HepG2 (cell line): Measurements from ENCODE around the gene NPBWR2. TPM values are rescaled to one million over a fixed set of nuclear protein-coding genes. Genes with fewer than 3 reads are reported as not detected.

Experiments used
- ARNT ChIP-seq: fragments of 450-650 bp; IDR thresholded peaks from 2 replicates; pipeline ENCODE4 v1.6.1; 2017
- GABPB1 ChIP-seq: IDR thresholded peaks from 2 replicates; pipeline ENCODE4 v1.6.1; 2016; ENCODE audit warnings: mild to moderate bottlenecking, missing genetic modification reagents, moderate library complexity, missing compliant biosample characterization
- HINFP ChIP-seq: sonication (generic); formaldehyde crosslinking; IDR thresholded peaks from 2 replicates; pipeline ENCODE4 v1.4.0; 2020; ENCODE audit warnings: low read depth, mild to moderate bottlenecking, missing genetic modification reagents
- HMG20A ChIP-seq: IDR thresholded peaks from 2 replicates; pipeline ENCODE4 v1.6.1; 2016; ENCODE audit warnings: borderline replicate concordance
- SNAPC5 ChIP-seq: sonication (generic); formaldehyde crosslinking; IDR thresholded peaks from 2 replicates; pipeline ENCODE4 v1.8.1; 2023; ENCODE audit warnings: mild to moderate bottlenecking, missing genetic modification reagents, borderline replicate concordance
- U2AF2 ChIP-seq: fragments of 200-400 bp; formaldehyde crosslinking; IDR thresholded peaks from 2 replicates; pipeline ENCODE4 v1.6.1; 2017; ENCODE audit warnings: low read depth, mild to moderate bottlenecking, low read length
- ZNF205 ChIP-seq: IDR thresholded peaks from 2 replicates; pipeline ENCODE4 v1.6.1; 2018; ENCODE audit warnings: missing biosample characterization, missing genetic modification reagents
- ZNF251 ChIP-seq: sonication (generic); formaldehyde crosslinking; IDR thresholded peaks from 2 replicates; pipeline ENCODE4 v1.9.0; 2021; ENCODE audit warnings: mild to moderate bottlenecking, missing genetic modification reagents
- polyA plus RNA-seq, 8 experiments: library from polyadenylated mRNA; depleted of rRNA in 3 of 8; stranded (reverse) in 7 of 8; unstranded in 1 of 8; fragments of >200 nt; fragmentation: Illumina TruSeq in 4 of 8; extraction: Trizol in 4 of 8; gene quantifications; 2 replicates each; pipeline versions ENCODE4 v1.2.1 to v1.2.3, GENCODE V29; 2011 to 2016; ENCODE audit warnings: low read depth in 4 of 8, missing spikeins in 1 of 8, mixed read lengths in 1 of 8; ENCODE audit not compliant: insufficient read depth in 1 of 8
- total RNA-seq, 5 experiments: library from RNA; depleted of rRNA; stranded (reverse); fragments of >200 nt; fragmentation: Illumina TruSeq; extraction: Trizol; gene quantifications; 2 replicates each; pipeline ENCODE4 v1.2.3, GENCODE V29; 2016; ENCODE audit warnings: low read depth in 1 of 5
- TF ChIP-seq, protein P1 (sequence below), 2 experiments: fragments of 450-650 bp in 1 of 2; sonication (generic) in 1 of 2; formaldehyde crosslinking in 1 of 2; IDR thresholded peaks; 2 replicates each; pipeline versions ENCODE4 v1.6.1 to v1.8.0; 2016 to 2022; ENCODE audit warnings: antibody characterized with exemption in 1 of 2, mild to moderate bottlenecking in 1 of 2, missing genetic modification reagents in 1 of 2
- TF ChIP-seq, protein P2 (sequence below), 2 experiments: IDR thresholded peaks; 2 replicates each; pipeline ENCODE4 v1.6.1; 2011 to 2012; ENCODE audit warnings: low read length in 2 of 2, borderline replicate concordance in 1 of 2, low read depth in 1 of 2, mild to moderate bottlenecking in 1 of 2, moderate library complexity in 1 of 2
- TF ChIP-seq, protein P3 (sequence below): sonication (generic); formaldehyde crosslinking; IDR thresholded peaks from 2 replicates; pipeline ENCODE4 v1.8.0; 2022; ENCODE audit warnings: missing genetic modification reagents, low read depth, mild to moderate bottlenecking, borderline replicate concordance

Gene NPBWR2
- total and polyA plus RNA-seq, 2 of the 13 experiments (the other 11 are each of a cell fraction or from before 2014, with no cell fraction given), result not detected

GRCh38 chr20:64080013-64080812 lies 27.2 kb downstream of the NPBWR2 start, which contains the start of gene OPRL1 (continued):
- TF ChIP-seq, protein P1, sequence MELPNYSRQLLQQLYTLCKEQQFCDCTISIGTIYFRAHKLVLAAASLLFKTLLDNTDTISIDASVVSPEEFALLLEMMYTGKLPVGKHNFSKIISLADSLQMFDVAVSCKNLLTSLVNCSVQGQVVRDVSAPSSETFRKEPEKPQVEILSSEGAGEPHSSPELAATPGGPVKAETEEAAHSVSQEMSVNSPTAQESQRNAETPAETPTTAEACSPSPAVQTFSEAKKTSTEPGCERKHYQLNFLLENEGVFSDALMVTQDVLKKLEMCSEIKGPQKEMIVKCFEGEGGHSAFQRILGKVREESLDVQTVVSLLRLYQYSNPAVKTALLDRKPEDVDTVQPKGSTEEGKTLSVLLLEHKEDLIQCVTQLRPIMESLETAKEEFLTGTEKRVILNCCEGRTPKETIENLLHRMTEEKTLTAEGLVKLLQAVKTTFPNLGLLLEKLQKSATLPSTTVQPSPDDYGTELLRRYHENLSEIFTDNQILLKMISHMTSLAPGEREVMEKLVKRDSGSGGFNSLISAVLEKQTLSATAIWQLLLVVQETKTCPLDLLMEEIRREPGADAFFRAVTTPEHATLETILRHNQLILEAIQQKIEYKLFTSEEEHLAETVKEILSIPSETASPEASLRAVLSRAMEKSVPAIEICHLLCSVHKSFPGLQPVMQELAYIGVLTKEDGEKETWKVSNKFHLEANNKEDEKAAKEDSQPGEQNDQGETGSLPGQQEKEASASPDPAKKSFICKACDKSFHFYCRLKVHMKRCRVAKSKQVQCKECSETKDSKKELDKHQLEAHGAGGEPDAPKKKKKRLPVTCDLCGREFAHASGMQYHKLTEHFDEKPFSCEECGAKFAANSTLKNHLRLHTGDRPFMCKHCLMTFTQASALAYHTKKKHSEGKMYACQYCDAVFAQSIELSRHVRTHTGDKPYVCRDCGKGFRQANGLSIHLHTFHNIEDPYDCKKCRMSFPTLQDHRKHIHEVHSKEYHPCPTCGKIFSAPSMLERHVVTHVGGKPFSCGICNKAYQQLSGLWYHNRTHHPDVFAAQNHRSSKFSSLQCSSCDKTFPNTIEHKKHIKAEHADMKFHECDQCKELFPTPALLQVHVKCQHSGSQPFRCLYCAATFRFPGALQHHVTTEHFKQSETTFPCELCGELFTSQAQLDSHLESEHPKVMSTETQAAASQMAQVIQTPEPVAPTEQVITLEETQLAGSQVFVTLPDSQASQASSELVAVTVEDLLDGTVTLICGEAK (IDR thresholded peaks at IDR 0.05), result no peak
- TF ChIP-seq, protein P1 (CRISPR knock-in tag; IDR thresholded peaks at IDR 0.05), result 0 out of 2 replicates have a peak, but pooled peaks have one; percentile 34
- TF ChIP-seq HMG20A (CRISPR knock-in tag), result no peak
- TF ChIP-seq, protein P2, sequence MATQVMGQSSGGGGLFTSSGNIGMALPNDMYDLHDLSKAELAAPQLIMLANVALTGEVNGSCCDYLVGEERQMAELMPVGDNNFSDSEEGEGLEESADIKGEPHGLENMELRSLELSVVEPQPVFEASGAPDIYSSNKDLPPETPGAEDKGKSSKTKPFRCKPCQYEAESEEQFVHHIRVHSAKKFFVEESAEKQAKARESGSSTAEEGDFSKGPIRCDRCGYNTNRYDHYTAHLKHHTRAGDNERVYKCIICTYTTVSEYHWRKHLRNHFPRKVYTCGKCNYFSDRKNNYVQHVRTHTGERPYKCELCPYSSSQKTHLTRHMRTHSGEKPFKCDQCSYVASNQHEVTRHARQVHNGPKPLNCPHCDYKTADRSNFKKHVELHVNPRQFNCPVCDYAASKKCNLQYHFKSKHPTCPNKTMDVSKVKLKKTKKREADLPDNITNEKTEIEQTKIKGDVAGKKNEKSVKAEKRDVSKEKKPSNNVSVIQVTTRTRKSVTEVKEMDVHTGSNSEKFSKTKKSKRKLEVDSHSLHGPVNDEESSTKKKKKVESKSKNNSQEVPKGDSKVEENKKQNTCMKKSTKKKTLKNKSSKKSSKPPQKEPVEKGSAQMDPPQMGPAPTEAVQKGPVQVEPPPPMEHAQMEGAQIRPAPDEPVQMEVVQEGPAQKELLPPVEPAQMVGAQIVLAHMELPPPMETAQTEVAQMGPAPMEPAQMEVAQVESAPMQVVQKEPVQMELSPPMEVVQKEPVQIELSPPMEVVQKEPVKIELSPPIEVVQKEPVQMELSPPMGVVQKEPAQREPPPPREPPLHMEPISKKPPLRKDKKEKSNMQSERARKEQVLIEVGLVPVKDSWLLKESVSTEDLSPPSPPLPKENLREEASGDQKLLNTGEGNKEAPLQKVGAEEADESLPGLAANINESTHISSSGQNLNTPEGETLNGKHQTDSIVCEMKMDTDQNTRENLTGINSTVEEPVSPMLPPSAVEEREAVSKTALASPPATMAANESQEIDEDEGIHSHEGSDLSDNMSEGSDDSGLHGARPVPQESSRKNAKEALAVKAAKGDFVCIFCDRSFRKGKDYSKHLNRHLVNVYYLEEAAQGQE (IDR thresholded peaks at IDR 0.05; ENCODE audit: borderline replicate concordance in 1 of 2, low read depth in 1 of 2, low read length in 2 of 2), result no peak
- no peak for TF ChIP-seq HINFP (CRISPR knock-in tag)
- no peak for TF ChIP-seq SNAPC5 (CRISPR knock-in tag)
- no peak for TF ChIP-seq U2AF2
- TF ChIP-seq GABPB1, result peak; percentile 18; the same call in 1 of the 2 replicates
- no peak for TF ChIP-seq ARNT
- TF ChIP-seq, protein P3, sequence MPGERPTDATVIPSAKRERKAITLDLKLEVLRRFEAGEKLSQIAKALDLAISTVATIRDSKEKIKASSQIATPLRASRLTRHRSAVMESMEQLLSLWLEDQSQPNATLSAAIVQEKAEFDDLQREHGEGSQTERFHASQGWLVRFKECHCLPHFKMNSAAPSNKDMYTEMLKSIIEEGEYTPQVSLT (CRISPR knock-in tag), result no peak
- TF ChIP-seq ZNF251 (CRISPR knock-in tag), result no peak
- no peak for TF ChIP-seq ZNF205 (CRISPR knock-in tag)
